ENCODE measurements around the gene SAMD14. TPM values are rescaled to one million over a fixed set of nuclear protein-coding genes. Genes with fewer than 3 reads are reported as not detected.
"Not testable (repeated sequence)": the region's sequence is repeated elsewhere in the genome, so short reads cannot be mapped to it uniquely, and the experiment has no call there.

Gene SAMD14
- total RNA-seq, 1 experiment from 2014 or later: 8.2 TPM

DNA sequence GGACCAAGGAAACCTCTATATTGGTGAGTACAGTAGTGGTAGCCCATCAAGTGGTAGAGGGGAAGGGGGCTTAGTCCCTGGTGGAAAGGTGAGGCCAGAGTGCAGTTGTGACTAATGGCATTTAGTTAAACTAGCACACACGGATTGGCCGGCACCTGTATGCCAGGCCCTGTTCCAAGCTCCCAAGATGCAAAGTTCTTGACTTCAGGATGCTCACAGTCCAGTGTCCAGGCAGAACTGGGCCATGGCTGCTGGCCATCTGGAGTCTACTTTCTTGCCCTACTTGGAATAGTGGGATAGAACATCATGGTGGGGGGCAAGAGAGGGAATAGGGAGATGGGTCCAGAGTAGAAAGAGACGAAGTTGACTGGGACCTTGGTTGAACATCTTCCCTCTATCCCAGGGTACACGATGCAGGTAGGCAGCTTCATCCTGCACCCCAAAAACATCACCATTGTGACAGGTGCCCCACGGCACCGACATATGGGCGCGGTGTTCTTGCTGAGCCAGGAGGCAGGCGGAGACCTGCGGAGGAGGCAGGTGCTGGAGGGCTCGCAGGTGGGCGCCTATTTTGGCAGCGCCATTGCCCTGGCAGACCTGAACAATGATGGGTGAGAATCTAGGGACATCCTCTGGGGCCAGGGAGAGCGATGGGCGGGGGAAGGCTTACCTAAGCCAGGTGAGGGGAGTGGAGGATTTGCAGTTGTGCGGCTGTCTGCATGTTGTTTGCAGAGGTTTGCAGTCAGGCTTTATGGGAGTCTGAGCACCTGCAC, 58.9 kb downstream of the SAMD14 start:
- no peak for DNase-seq
- Histone ChIP-seq H3K36me3 (replicated peaks; ENCODE audit: control insufficient read depth, insufficient read depth, low read length) (no peaks in the 10 kb centered on the region; the same call in none of the 2 replicates), H3K27me3 (ENCODE audit: control insufficient read depth, insufficient read depth, low read length) (no peaks in the 10 kb centered on the region), H3K4me3 (ENCODE audit: insufficient read depth, low read depth, low read length) (no peak overlapping the region)

DNA sequence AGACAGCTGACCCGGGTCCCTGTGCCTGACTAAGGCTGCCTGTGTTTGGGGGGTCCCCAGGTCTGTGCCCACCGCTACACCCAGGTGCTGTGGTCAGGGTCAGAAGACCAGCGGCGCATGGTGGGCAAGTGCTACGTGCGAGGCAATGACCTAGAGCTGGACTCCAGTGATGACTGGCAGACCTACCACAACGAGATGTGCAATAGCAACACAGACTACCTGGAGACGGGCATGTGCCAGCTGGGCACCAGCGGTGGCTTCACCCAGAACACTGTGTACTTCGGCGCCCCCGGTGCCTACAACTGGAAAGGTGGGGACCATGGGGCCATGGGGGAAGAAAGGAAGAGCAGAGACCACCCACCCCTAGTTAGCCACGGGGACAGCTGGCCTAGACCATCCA, 62.0 kb downstream of the SAMD14 start:
- no peaks in the 10 kb centered on the region; the same call in none of the 2 replicates for H3K36me3 ChIP-seq (replicated peaks; ENCODE audit: control insufficient read depth, insufficient read depth, low read length)
- DNase-seq: no peak
- no peaks in the 10 kb centered on the region for H3K27me3 ChIP-seq (ENCODE audit: control insufficient read depth, insufficient read depth, low read length)
- no peak overlapping the region for H3K4me3 ChIP-seq (ENCODE audit: insufficient read depth, low read depth, low read length)

- Histone ChIP-seq H3K36me3 (replicated peaks; ENCODE audit: control insufficient read depth, insufficient read depth, low read length) (no peaks in the 10 kb centered on the region; the same call in none of the 2 replicates), H3K27me3 (ENCODE audit: control insufficient read depth, insufficient read depth, low read length) (no peaks in the 10 kb centered on the region), H3K4me3 (ENCODE audit: insufficient read depth, low read depth, low read length) (no peak overlapping the region)
- DNase-seq: no peak
Measured at GRCh38 chr17:50066995-50067394, 63.0 kb downstream of the SAMD14 start.

DNA sequence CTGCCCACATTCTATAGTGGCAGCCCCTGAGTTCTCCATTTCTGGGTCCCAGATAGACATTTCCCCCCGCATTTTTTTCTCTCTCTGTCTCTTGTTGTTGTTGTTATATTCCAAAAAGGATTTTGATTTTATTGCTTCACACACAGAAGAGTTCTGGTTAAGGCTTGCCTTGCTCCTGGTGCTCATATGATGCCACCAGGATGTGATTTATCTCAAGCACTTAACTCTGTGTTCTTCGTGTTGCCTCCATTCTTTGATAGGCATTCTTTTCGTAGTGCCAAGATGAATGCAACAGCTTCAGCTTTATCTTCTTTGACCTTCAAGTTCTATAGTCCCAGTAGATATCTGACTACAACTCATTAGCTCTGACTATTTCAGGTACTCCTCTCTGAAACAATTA, 64.9 kb downstream of the SAMD14 start:
- H3K4me3 ChIP-seq (ENCODE audit: insufficient read depth, low read depth, low read length): no peak overlapping the region
- DNase-seq: no peak
- H3K36me3 ChIP-seq (replicated peaks; ENCODE audit: control insufficient read depth, insufficient read depth, low read length): no peaks in the 10 kb centered on the region; the same call in 1 of the 2 replicates
- no peaks in the 10 kb centered on the region for H3K27me3 ChIP-seq (ENCODE audit: control insufficient read depth, insufficient read depth, low read length)

DNA sequence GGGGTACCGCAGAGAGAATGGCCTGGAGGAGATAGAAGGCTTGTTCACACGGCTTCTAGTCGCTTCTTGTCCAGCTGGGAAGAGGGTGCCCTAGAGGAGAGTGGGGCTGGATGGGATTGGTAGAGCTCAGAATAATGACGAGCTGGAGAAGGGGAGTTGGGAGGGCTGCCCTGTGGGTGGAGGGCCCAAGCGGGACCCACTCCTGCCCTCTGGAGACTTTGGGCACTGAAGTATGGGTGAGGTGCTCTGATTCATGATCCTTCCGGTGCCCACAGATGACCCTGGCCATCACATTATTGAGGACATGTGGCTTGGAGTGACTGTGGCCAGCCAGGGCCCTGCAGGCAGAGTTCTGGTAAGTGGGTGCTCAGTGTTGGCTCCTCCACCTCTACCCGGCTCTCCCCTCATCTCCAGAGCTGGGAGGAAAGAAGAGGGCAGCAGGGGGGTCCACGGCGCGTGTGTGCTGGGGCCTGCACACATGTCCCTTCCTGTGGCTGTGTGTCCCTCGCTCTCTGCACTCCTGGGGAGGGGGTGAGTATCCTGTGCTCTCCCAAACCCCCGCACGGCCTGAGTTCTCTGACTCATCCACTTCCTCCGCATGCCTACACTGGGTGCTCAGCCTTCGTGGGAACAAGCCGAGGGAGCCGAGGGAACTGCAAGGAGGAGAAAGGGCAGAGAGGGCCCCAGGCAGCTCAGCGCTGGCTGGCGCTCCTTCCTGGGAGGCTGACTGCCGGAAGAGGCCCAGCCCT, 65.5 kb downstream of the SAMD14 start:
- no peaks in the 10 kb centered on the region; the same call in 1 of the 2 replicates for H3K36me3 ChIP-seq (replicated peaks; ENCODE audit: control insufficient read depth, insufficient read depth, low read length)
- DNase-seq: peak; percentile 68
- no peaks in the 10 kb centered on the region for H3K27me3 ChIP-seq (ENCODE audit: control insufficient read depth, insufficient read depth, low read length)
- H3K4me3 ChIP-seq (ENCODE audit: insufficient read depth, low read depth, low read length): no peak overlapping the region

DNA sequence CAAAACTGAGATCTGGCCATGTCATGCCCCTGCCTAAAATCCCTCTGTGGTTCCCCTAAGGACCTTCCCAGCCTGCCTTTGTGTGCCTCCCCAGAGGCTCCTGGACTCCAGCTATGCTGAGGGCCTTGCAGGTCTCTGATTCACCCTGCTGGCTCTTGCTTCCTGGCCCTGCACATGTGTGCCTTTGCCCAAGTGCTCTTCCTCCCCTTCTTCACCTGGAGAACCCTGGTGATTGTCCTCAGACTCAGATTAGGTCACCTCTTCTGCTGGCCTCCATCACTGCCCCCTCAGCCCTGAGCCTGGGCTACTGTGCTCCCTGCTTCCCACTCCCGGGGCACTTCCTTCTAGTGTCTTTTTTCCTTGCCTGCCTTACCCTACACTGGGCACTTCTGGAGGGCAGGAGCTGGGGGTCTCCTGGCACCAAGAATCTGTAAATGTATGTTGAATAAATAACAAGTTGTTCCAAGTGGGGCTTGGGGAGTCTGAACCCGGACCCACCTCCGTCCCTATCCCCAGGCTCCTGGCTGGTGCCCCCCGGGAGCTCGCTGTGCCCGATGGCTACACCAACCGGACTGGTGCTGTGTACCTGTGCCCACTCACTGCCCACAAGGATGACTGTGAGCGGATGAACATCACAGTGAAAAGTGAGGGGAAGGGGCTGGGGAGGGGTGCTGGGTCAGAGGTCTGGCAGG, 66.3 kb downstream of the SAMD14 start:
- no peaks in the 10 kb centered on the region; the same call in 1 of the 2 replicates for H3K36me3 ChIP-seq (replicated peaks; ENCODE audit: control insufficient read depth, insufficient read depth, low read length)
- no peak overlapping the region for H3K4me3 ChIP-seq (ENCODE audit: insufficient read depth, low read depth, low read length)
- DNase-seq: no peak
- H3K27me3 ChIP-seq (ENCODE audit: control insufficient read depth, insufficient read depth, low read length): no peaks in the 10 kb centered on the region

GRCh38 chr17:50062293-50063243, 67.4 kb downstream of the SAMD14 start:
- DNase-seq: peak; percentile 49
- H3K36me3 ChIP-seq (replicated peaks; ENCODE audit: control insufficient read depth, insufficient read depth, low read length): no peaks in the 10 kb centered on the region
- H3K27me3 ChIP-seq (ENCODE audit: control insufficient read depth, insufficient read depth, low read length): peaks cover under 1% of the 10 kb centered on the region; the same call in 1 of the 2 replicates
- H3K4me3 ChIP-seq (ENCODE audit: insufficient read depth, low read depth, low read length): no peak overlapping the region

GRCh38 chr17:50061713-50062045, 68.3 kb downstream of the SAMD14 start:
- not testable (repeated sequence) for H3K27me3 ChIP-seq (ENCODE audit: control insufficient read depth, insufficient read depth, low read length); H3K4me3 ChIP-seq (ENCODE audit: insufficient read depth, low read depth, low read length); H3K36me3 ChIP-seq (replicated peaks; ENCODE audit: control insufficient read depth, insufficient read depth, low read length); DNase-seq

- Histone ChIP-seq H3K36me3 (replicated peaks; ENCODE audit: control insufficient read depth, insufficient read depth, low read length) (no peaks in the 10 kb centered on the region), H3K27me3 (ENCODE audit: control insufficient read depth, insufficient read depth, low read length) (peaks cover 5% of the 10 kb centered on the region; the same call in 1 of the 2 replicates), H3K4me3 (ENCODE audit: insufficient read depth, low read depth, low read length) (no peak overlapping the region)
- no peak for DNase-seq
Measured at GRCh38 chr17:50060951-50061712, 68.8 kb downstream of the SAMD14 start.

Other genes with a start within 250 kb of the SAMD14 start
- gene DLX4, start 161.0 kb downstream of the SAMD14 start, total RNA-seq (2014; rRNA removed; shearing (Covaris generic)): 1.0 and 1.1 TPM in 2 replicates
- gene DLX3, start 134.9 kb downstream of the SAMD14 start, total RNA-seq (2014; rRNA removed; shearing (Covaris generic)): not detected in 2 replicates
- gene ITGA3, start 74.0 kb downstream of the SAMD14 start, total RNA-seq (2014; rRNA removed; shearing (Covaris generic)): 20.0 and 24.0 TPM in 2 replicates
- gene PDK2, start 34.8 kb downstream of the SAMD14 start, total RNA-seq (2014; rRNA removed; shearing (Covaris generic)): 13.5 and 14.2 TPM in 2 replicates
- 15.0 and 21.1 TPM in 2 replicates for gene PPP1R9B, start 20.5 kb upstream of the SAMD14 start, total RNA-seq (2014; rRNA removed; shearing (Covaris generic))
- 0.52 and 1.1 TPM in 2 replicates for gene SGCA, start 35.8 kb upstream of the SAMD14 start, total RNA-seq (2014; rRNA removed; shearing (Covaris generic))
- 8.2 and 9.4 TPM in 2 replicates for gene COL1A1, start 71.5 kb upstream of the SAMD14 start, total RNA-seq (2014; rRNA removed; shearing (Covaris generic))
- gene TMEM92, start 144.3 kb upstream of the SAMD14 start, total RNA-seq (2014; rRNA removed; shearing (Covaris generic)): 7.3 and 7.5 TPM in 2 replicates
- 47.5 and 54.3 TPM in 2 replicates for gene XYLT2, start 216.0 kb upstream of the SAMD14 start, total RNA-seq (2014; rRNA removed; shearing (Covaris generic))
- gene MRPL27, start 243.0 kb upstream of the SAMD14 start, total RNA-seq (2014; rRNA removed; shearing (Covaris generic)): 55.5 and 86.3 TPM in 2 replicates
- gene EME1, start 243.1 kb upstream of the SAMD14 start, total RNA-seq (2014; rRNA removed; shearing (Covaris generic)): 21.7 and 28.2 TPM in 2 replicates

All from H7 (cell line).